Epithelial cell of prostate (primary cell): ENCODE results near the gene TUBAL3.

ENCODE experiments used
- DNase-seq: peaks from one replicate; pipeline ENCODE4 v3.0.0-alpha.2; 2011; ENCODE audit warnings: low read depth, low spot score
- H3K27ac ChIP-seq: fragments of 450-650 bp; 2 replicates; pipeline ENCODE4 v1.5.1; 2017; ENCODE audit warnings: mild to moderate bottlenecking

Gene TUBAL3

GRCh38 chr10:5404208-5405041 is at the start of gene TUBAL3:
TSS of gene TUBAL3 (minus strand) at chr10:5404828. CDS start at chr10:5404792, 36 bp downstream.
- no peak for DNase-seq
- peak within 1 kb of the TSS; percentile 4 for H3K27ac ChIP-seq

DNA sequence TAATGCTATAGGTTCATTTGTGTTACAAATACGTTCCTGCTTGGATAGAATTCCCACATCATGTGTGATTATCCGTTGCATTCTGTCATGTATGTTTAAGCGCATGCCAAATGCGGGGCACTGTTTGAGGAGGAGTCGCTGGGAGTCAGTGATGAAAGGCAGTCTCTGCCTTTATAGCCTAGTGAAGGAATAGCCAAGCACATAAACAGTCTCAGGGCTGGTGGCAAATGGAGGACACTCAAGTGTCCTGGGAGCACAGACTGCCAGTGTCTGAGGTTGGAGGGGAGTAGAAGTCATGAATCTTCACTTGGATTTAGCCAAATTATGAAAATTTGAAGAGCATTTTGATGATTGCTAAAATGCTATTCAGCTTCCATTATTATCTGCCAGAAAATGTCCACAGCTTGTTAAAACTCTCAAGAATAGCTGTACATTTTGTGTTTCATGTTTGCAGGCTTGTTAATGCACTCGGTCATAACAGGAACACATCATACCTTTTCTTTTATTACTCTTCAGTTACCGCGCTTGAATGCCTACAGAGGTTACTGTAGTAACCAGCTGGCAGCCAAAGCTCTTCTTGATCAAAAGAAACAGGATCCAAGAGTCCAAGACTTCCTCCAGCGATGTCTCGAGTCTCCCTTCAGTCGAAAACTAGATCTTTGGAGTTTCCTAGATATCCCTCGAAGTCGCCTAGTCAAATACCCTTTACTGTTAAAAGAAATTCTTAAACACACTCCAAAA is 49.3 kb upstream of the TUBAL3 start:
- peak overlapping the region; percentile 84 for H3K27ac ChIP-seq
- no peak for DNase-seq

DNA sequence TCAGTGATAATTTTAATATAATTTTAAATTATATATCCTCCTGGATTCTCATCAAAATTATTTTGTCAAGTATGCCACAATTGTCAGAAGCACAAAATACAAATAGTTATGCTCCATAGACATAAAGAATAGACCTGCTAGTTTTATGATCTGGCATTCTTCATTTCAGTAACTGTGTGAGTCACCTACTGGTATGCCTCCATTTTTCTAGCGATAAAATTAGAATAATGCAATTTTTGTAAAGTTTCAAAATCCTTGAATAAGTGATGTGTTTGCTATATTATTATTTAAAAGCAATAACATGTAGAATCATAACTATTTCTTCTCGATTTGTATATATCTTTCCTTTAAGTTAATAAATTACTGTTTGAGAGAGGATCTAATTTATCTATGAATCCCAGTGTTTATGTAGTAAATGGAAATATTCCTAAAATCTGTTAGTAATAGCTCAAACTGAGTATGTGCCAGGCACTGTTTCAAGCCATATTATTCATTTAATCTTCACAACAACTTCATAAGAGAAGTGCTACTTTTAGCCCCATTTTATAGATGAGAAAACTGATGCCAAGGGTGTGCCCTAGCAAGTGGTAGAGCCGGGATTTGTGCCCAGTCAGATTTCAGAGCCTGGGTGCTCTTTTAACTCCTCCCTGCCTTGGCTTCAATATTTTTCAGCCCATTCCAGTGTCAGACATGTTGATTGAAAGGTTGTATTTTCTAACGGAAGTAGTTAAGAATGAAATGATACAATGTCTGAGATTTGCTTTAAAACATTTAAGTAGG is 46.2 kb upstream of the TUBAL3 start:
- peak overlapping the region; percentile 84 for H3K27ac ChIP-seq
- DNase-seq, result no peak

DNA sequence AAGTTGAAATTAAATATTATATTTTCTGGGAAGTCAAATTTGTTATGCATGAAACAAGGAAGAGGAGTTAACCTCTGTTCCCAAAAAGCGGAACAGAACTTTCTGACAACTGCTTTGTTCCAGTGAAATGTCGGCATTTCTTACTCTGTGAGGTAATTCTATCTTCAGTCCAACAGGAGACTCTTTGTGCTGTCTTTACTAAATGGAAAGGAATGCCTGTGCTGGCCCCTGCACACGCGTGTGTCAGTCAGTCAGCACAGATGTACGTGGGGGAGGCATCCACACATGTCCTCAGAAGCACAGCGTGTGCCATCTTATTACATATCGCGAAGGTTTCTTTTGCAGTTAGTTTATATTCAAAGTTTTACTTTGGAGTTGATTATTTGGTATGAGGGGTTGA is 45.2 kb upstream of the TUBAL3 start:
- DNase-seq, result no peak
- peak overlapping the region; percentile 84 for H3K27ac ChIP-seq

- H3K27ac ChIP-seq, result peak overlapping the region; percentile 84
- DNase-seq, result no peak
These were observed 44.6 kb upstream of the TUBAL3 start for GRCh38 chr10:5449227-5449626.

- H3K27ac ChIP-seq, result peak overlapping the region; percentile 84
- no peak for DNase-seq
These were observed 43.8 kb upstream of the TUBAL3 start for GRCh38 chr10:5448333-5449001.

GRCh38 chr10:5447611-5448071 is 43.0 kb upstream of the TUBAL3 start:
- DNase-seq, result no peak
- peak overlapping the region; percentile 84 for H3K27ac ChIP-seq

- DNase-seq, result no peak
These were observed 42.4 kb upstream of the TUBAL3 start for GRCh38 chr10:5447056-5447455.

GRCh38 chr10:5446390-5446926 is 41.8 kb upstream of the TUBAL3 start:
- H3K27ac ChIP-seq, result peak overlapping the region; percentile 84
- DNase-seq, result peak; percentile 66

More at GRCh38 chr10:5447056-5447455, 42.4 kb upstream of the TUBAL3 start:
- peak overlapping the region; percentile 84 for H3K27ac ChIP-seq

DNA sequence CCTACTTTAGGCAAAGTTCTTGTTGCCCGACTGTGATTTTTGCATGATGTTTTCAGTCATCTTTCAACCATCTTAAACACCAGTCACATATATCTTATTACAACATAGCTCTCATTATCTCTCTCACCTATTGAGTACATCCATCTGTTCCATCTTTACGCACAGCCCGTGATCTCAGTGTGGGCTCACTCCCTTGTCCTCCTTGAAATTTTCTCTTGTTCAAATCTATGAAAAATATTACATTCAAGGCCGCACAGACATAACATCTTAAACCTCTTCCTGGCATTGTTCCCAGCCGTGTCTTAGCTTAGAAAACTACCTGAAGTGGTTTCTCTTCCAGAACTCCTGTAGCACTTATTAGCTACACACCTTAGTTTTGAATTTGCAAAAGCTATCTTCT is 40.4 kb upstream of the TUBAL3 start:
- DNase-seq, result no peak
- peak overlapping the region; percentile 84 for H3K27ac ChIP-seq

- DNase-seq, result no peak
- no peak overlapping the region for H3K27ac ChIP-seq
These were observed 38.8 kb upstream of the TUBAL3 start for GRCh38 chr10:5443429-5443828.

- H3K27ac ChIP-seq, result no peak overlapping the region
- no peak for DNase-seq
These were observed 38.4 kb upstream of the TUBAL3 start for GRCh38 chr10:5442990-5443370.

GRCh38 chr10:5442065-5442989 is 37.7 kb upstream of the TUBAL3 start:
- no peak overlapping the region for H3K27ac ChIP-seq
- no peak for DNase-seq

- no peak for DNase-seq
- H3K27ac ChIP-seq, result no peak overlapping the region
These were observed 36.5 kb upstream of the TUBAL3 start for GRCh38 chr10:5441106-5441505.

DNA sequence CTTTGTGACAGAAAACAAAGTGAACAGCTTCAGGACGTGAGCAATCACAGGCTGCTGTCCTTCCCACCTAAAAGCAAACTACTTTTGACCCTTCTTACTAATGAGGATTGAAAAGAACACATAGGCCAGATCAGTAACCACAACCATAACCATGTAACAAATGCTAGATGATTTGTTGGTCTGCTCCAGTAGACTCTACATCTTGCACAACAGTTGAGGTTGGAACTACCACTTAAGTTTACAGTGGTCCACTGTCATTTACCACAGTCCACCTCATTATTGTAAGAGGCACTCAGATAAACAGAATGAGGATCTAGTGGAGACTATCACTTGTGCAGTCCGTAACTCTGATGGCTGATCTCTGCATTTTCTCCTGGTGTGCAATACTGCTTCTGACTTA is 35.6 kb upstream of the TUBAL3 start:
- no peak for DNase-seq
- H3K27ac ChIP-seq, result no peak overlapping the region

DNA sequence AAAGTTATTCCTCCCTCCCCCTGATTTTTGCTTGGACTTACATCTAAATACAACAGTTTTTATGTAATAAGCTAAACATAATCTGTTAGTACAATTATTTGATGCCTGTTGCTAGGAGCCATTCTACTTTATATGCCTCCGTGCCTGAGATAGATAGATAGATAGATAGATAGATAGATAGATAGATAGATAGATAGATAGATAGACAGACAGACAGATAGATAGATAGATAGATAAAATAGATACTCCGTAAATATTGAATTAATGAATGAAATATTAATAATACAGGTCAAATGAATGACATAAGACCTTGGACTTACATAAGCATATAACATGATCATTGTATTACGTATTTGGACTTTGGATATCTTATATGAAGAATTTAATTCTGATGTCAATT is 30.7 kb upstream of the TUBAL3 start:
- no peak overlapping the region for H3K27ac ChIP-seq
- no peak for DNase-seq

DNA sequence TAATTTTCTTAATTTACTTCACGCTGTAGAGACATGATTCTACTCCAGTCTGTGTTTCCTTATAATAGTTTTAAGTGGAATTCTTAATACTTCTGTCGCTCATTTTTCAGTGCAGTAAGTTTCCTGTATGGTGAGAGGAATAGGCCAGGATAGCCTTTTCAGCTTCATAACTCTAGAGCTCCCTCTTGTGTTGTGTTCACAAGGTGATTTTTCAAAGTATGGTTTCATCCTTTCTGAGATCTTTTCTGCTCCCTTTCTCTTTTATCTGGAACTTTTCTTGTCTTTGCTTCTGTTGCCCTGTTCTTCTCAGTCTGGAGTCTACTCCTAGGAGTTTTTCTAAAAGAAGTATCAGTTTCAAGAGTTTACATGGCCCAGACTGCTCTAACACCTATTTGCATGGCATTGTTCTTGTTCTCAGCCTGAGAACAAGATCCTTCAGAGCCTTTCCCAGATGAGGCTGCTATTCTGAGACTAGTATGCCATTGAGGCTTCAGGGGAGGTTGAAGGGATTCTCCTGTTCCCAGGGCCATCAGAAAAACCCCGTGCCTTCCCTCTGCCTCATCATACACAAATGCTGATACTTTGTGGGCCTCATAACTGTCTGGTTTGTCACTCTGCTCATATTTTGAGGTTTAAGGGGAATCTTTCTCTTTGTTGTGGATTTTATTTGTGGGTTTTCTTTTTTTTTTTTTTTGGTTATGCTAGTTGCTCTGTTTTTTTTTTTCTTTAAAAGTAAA is 29.6 kb upstream of the TUBAL3 start:
- peak overlapping the region; percentile 34 for H3K27ac ChIP-seq
- DNase-seq, result no peak

DNA sequence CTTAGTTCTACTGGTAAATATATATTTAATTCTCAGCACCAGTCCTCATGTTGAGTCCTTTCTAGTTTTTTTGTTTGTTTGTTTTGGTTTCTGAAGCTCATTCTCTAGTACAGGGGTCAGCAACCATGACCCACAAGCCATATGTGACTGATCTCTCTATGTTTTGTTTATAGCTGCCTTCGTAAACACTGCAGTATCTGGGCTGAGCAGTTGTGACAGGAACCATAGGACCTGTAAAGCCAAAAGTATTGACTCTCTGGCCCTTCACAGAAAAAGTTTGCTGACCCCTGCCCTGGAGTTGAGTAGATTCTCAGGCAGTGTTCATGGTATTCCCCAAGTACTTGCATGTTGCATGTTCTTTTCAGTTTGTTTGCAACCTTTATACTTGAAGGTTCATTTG is 28.6 kb upstream of the TUBAL3 start:
- DNase-seq, result no peak
- no peak overlapping the region for H3K27ac ChIP-seq
